ENCODE data around the gene PSMB1.
A peak's percentile ranks its signal among the peaks of the same experiment; 100 is the strongest.

PSMB1 gene

GRCh38 chr6:170583756-170584180, 30.7 kb upstream of the PSMB1 start:
- TF ChIP-seq SPI1 (IDR thresholded peaks at IDR 0.05; ENCODE audit: borderline replicate concordance, low read depth) (no peak), POLR2AphosphoS5 (IDR thresholded peaks at IDR 0.05; ENCODE audit: low read depth) (no peak), REST (IDR thresholded peaks at IDR 0.05; ENCODE audit: insufficient replicate concordance, low read depth) (no peak), GABPA (IDR thresholded peaks at IDR 0.05; ENCODE audit: low read depth) (no peak), CTCF (IDR thresholded peaks at IDR 0.05; ENCODE audit: insufficient read depth, low read length) (no peak)
- Histone ChIP-seq H3K4me3 (replicated peaks; ENCODE audit: insufficient read depth, low read length) (peak overlapping the region; percentile 92), H3K27me3 (ENCODE audit: insufficient read depth, poor library complexity, severe bottlenecking) (no peaks in the 10 kb centered on the region), H3K27ac (replicated peaks) (peak overlapping the region; percentile 81)
- no peak for DNase-seq (ENCODE audit: low read depth in 1 of 2, low spot score in 1 of 2)

- no peak for TF ChIP-seq GABPA (IDR thresholded peaks at IDR 0.05; ENCODE audit: low read depth)
- no peak for TF ChIP-seq REST (IDR thresholded peaks at IDR 0.05; ENCODE audit: insufficient replicate concordance, low read depth)
- no peak for TF ChIP-seq SPI1 (IDR thresholded peaks at IDR 0.05; ENCODE audit: borderline replicate concordance, low read depth)
- TF ChIP-seq CTCF (IDR thresholded peaks at IDR 0.05; ENCODE audit: insufficient read depth, low read length), result no peak
- TF ChIP-seq POLR2AphosphoS5 (IDR thresholded peaks at IDR 0.05; ENCODE audit: low read depth), result no peak
- no peak for DNase-seq (ENCODE audit: low read depth in 1 of 2, low spot score in 1 of 2)
- Histone ChIP-seq H3K4me3 (replicated peaks; ENCODE audit: insufficient read depth, low read length) (no peak overlapping the region), H3K27ac (replicated peaks) (no peak overlapping the region), H3K27me3 (ENCODE audit: insufficient read depth, poor library complexity, severe bottlenecking) (no peaks in the 10 kb centered on the region)
Measured at GRCh38 chr6:170578909-170579308, 25.8 kb upstream of the PSMB1 start.

- Histone ChIP-seq H3K4me3 (replicated peaks; ENCODE audit: insufficient read depth, low read length) (no peak overlapping the region), H3K27me3 (ENCODE audit: insufficient read depth, poor library complexity, severe bottlenecking) (no peaks in the 10 kb centered on the region), H3K27ac (replicated peaks) (no peak overlapping the region)
- peak in 1 of 2 experiments; percentile 18 for DNase-seq (ENCODE audit: low read depth in 1 of 2, low spot score in 1 of 2)
- TF ChIP-seq POLR2AphosphoS5 (IDR thresholded peaks at IDR 0.05; ENCODE audit: low read depth), result no peak
- no peak for TF ChIP-seq SPI1 (IDR thresholded peaks at IDR 0.05; ENCODE audit: borderline replicate concordance, low read depth)
- TF ChIP-seq CTCF (IDR thresholded peaks at IDR 0.05; ENCODE audit: insufficient read depth, low read length), result no peak
- no peak for TF ChIP-seq GABPA (IDR thresholded peaks at IDR 0.05; ENCODE audit: low read depth)
- no peak for TF ChIP-seq REST (IDR thresholded peaks at IDR 0.05; ENCODE audit: insufficient replicate concordance, low read depth)
Measured at GRCh38 chr6:170575250-170575649, 22.1 kb upstream of the PSMB1 start.
